Spleen (tissue), 11 donors: ENCODE data around the gene CLCN3. TPM values are rescaled to one million over a fixed set of nuclear protein-coding genes. Genes with fewer than 3 reads are reported as not detected.

Experiments used
- DNase-seq: peaks from one replicate; pipeline ENCODE4 v3.0.0-alpha.2; 2020
- H3K27ac ChIP-seq, 8 donors: fragments of 200-600 bp; sonication (generic) in 7 of 8; 1 replicate in 4 of 8; 2 replicates in 4 of 8; pipeline versions ENCODE4 v1.5.0 to v1.8.0; 2016 to 2021; ENCODE audit warnings: inconsistent platforms in 4 of 8, mild to moderate bottlenecking in 4 of 8, moderate library complexity in 1 of 8
- H3K27me3 ChIP-seq, 7 donors: fragments of 200-600 bp; sonication (generic) in 6 of 7; replicated peaks in 1 of 7; 1 replicate in 4 of 7; 2 replicates in 3 of 7; pipeline versions ENCODE4 v1.5.0 to v1.8.0; 2016 to 2021; ENCODE audit warnings: inconsistent platforms in 3 of 7, mild to moderate bottlenecking in 1 of 7
- H3K36me3 ChIP-seq, 6 donors: fragments of 200-600 bp; sonication (generic) in 5 of 6; 1 replicate in 4 of 6; 2 replicates in 2 of 6; pipeline versions ENCODE4 v1.5.0 to v1.8.0; 2016 to 2021; ENCODE audit warnings: inconsistent platforms in 2 of 6
- H3K4me1 ChIP-seq, 6 donors: fragments of 200-600 bp; sonication (generic) in 5 of 6; 1 replicate in 3 of 6; 2 replicates in 3 of 6; pipeline versions ENCODE4 v1.5.0 to v1.8.0; 2016 to 2021; ENCODE audit warnings: inconsistent platforms in 3 of 6
- H3K4me3 ChIP-seq, 8 donors: fragments of 200-600 bp; sonication (generic) in 7 of 8; 1 replicate in 4 of 8; 2 replicates in 4 of 8; pipeline versions ENCODE4 v1.5.0 to v1.8.0; 2016 to 2021; ENCODE audit warnings: inconsistent platforms in 4 of 8, mild to moderate bottlenecking in 4 of 8, moderate library complexity in 2 of 8
- H3K9me3 ChIP-seq, 8 donors: fragments of 200-600 bp; sonication (generic) in 7 of 8; 1 replicate in 4 of 8; 2 replicates in 4 of 8; pipeline versions ENCODE4 v1.5.0 to v1.8.0; 2016 to 2021; ENCODE audit warnings: inconsistent platforms in 4 of 8
- POLR2A ChIP-seq, 3 donors: fragments of 450-650 bp; IDR thresholded peaks; one replicate each; pipeline ENCODE4 v1.5.1; 2017; ENCODE audit warnings: antibody characterized with exemption in 3 of 3, mild to moderate bottlenecking in 1 of 3
- POLR2AphosphoS5 ChIP-seq, 3 donors: sonication (generic); formaldehyde crosslinking; IDR thresholded peaks; one replicate each; pipeline ENCODE4 v1.5.1; 2017; ENCODE audit warnings: antibody characterized with exemption in 3 of 3
- WGBS, 5 donors: extraction: QIAGEN DNeasy Blood & Tissue Kit in 3 of 5; methylation state at CpG; one replicate each; pipeline versions ENCODE4 v1.1.5 to v1.1.7; 2013 to 2018; 5-methylcytosine and 5-hydroxymethylcytosine counted together
- intact Hi-C: fragments of 100-400 bp; cut with DNase I; formaldehyde crosslinking; loops from one replicate; pipeline ENCODE4 v1.15.0; 2023; ENCODE audit warnings: low total_unique reads
- polyA plus RNA-seq, 3 donors: library from polyadenylated mRNA; stranded (reverse); fragments of 200-250 nt; gene quantifications; one replicate each; pipeline ENCODE4 v1.2.1, GENCODE V29; 2013
- total RNA-seq, 7 donors: library from RNA; depleted of rRNA in 3 of 7; stranded (reverse); fragments of >200 nt in 3 of 7; fragmentation: NEBNext Ultra II Directional in 4 of 7; extraction: Animal tissue kit (Norgen Biotek cat#: 25700) in 4 of 7; gene quantifications; one replicate each; pipeline versions ENCODE4 v1.1.0 to v1.2.1, GENCODE V29; 2016 to 2021
- TF ChIP-seq, protein P1 (sequence below), 11 experiments: fragments of 200-600 bp in 7 of 11; fragments of 450-650 bp in 4 of 11; sonication (generic) in 4 of 11; IDR thresholded peaks in 8 of 11; conservative IDR thresholded peaks in 3 of 11; 1 replicate in 7 of 11; 2 replicates in 4 of 11; pipeline versions ENCODE4 v1.4.0 to v1.8.0; 2016 to 2021; ENCODE audit warnings: antibody characterized with exemption in 11 of 11, inconsistent platforms in 4 of 11, mild to moderate bottlenecking in 1 of 11
- donor health status: healthy with polysubstance abuse.
- donor health status: DM: no; HTN: no; CAD: no; lungs with moderate emphysema.
- donor health status: DM: no; HTN: no; CAD: no.
- donor health status: Bipolar disorder and iron deficiency.
- donor health status: healthy.
- donor health status: DM: no; HTN: no; CAD: no.
- donor health status: DM: yes; HTN: yes; CAD: no.

The CLCN3 gene
- total and polyA plus RNA-seq, 10 donors, result 4.0 to 43.3 (median 30.4) TPM

DNA sequence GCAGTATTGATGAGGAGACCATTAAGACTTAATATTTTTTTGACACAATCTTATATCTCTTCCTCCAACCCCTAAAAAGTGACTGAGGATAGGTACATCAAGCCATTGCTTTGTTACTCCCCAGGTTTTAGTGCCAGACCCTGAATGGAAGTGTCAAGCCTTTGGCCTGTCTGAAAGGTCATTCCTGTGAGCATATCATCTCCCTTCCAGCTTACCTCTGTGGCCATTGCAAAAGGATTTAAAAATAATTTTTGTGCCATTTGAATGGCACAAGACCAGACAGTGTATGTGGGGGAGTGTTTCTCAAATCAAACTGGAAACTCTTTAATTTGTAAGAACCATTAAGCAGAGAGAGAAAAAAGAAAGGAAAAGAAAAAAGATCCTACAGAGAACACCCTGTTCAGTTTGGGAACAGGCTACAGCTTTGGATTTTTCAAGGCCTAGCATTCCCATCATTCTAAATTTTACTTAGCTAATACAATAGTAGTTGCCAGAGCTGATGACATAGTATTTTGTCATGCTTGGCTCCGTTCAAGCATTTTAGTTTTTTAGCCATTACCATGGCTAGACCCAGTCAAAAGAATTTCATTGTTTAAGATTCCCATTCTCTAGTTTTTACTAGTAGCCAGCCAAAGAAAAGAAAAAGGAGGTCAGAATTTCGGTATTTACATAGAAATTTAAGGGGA is 87.7 kb downstream of the CLCN3 start:
- intact Hi-C loops, result no loop called here
- Histone ChIP-seq H3K4me3 (no peak overlapping the region), H3K27ac (no peak overlapping the region), H3K36me3 (peaks cover 3 to 71% (median 14%) of the 10 kb centered on the region in 6 donors), H3K9me3 (no peaks in the 10 kb centered on the region), H3K27me3 (no peaks in the 10 kb centered on the region), H3K4me1 (no peaks in the 10 kb centered on the region)
- 94 to 98% (median 95%) methylated on average over 2 of the region's 2 CpGs for WGBS, 5 donors
- TF ChIP-seq, protein P1, sequence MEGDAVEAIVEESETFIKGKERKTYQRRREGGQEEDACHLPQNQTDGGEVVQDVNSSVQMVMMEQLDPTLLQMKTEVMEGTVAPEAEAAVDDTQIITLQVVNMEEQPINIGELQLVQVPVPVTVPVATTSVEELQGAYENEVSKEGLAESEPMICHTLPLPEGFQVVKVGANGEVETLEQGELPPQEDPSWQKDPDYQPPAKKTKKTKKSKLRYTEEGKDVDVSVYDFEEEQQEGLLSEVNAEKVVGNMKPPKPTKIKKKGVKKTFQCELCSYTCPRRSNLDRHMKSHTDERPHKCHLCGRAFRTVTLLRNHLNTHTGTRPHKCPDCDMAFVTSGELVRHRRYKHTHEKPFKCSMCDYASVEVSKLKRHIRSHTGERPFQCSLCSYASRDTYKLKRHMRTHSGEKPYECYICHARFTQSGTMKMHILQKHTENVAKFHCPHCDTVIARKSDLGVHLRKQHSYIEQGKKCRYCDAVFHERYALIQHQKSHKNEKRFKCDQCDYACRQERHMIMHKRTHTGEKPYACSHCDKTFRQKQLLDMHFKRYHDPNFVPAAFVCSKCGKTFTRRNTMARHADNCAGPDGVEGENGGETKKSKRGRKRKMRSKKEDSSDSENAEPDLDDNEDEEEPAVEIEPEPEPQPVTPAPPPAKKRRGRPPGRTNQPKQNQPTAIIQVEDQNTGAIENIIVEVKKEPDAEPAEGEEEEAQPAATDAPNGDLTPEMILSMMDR (IDR thresholded peaks at IDR 0.05 in 8 of 11, conservative IDR thresholded peaks at IDR 0.05 in 3 of 11), result no peak
- TF ChIP-seq POLR2A (IDR thresholded peaks at IDR 0.05), result no peak
- DNase-seq, result no peak

DNA sequence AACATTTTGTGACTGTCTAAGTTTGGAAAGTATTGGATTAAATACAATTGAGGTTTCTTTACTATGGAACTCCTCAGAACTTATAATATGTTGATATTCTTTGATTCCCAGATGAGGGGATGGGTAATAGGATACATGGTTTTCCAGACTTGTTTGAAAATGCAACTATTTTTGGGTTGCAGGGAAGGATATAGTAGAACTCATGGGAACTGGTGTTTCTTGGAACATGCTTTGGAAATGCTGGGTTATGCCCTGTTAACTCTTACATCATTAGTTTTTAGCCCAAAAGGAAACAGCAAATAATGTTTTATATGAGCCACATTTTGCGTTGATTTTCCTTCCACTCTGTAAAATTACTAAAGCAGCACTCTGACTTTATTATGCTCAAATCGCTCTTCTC is 95.4 kb downstream of the CLCN3 start:
- Histone ChIP-seq H3K36me3 (peaks cover 0 to 91% (median 28%) of the 10 kb centered on the region in 6 donors), H3K4me3 (no peak overlapping the region)

DNA sequence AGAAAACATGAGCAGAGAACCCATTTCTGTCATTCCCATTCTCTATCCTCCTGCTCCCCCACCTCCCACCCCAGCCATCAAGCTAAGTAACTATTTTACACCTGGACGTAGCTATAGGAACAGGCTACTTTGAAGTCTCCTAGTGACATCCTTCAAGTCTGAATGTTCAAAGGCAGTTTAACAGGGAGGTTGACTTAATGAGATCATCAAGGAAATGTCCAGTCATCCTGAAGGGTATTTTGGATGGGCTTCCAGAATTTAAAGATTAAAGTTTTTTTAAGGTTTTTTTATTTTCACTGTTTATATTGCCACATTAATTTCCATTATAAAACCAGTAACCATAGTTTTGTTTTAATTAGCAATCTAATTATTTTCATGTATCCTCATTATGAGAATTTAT is 96.3 kb downstream of the CLCN3 start:
- Histone ChIP-seq H3K36me3 (peaks cover 0 to 91% (median 28%) of the 10 kb centered on the region in 6 donors), H3K4me3 (no peak overlapping the region), H3K4me1 (no peaks in the 10 kb centered on the region), H3K27ac (no peak overlapping the region), H3K9me3 (no peaks in the 10 kb centered on the region), H3K27me3 (no peaks in the 10 kb centered on the region)
- no peak for TF ChIP-seq POLR2A (IDR thresholded peaks at IDR 0.05)
- TF ChIP-seq, protein P1 (IDR thresholded peaks at IDR 0.05 in 8 of 11, conservative IDR thresholded peaks at IDR 0.05 in 3 of 11), result no peak
- no peak for TF ChIP-seq POLR2AphosphoS5 (IDR thresholded peaks at IDR 0.05)
- 84 to 97% (median 90%) methylated on average over 1 of the region's 1 CpG for WGBS, 5 donors
- intact Hi-C loops, result no loop called here
- DNase-seq, result no peak

More for the DNA sequence above, 95.4 kb downstream of the CLCN3 start:
- H3K9me3 ChIP-seq, result no peaks in the 10 kb centered on the region
- DNase-seq, result no peak
- no peak overlapping the region for H3K27ac ChIP-seq
- H3K27me3 ChIP-seq, result no peaks in the 10 kb centered on the region
- intact Hi-C loops, result no loop called here
- H3K4me1 ChIP-seq, result no peaks in the 10 kb centered on the region
- no peak for TF ChIP-seq POLR2AphosphoS5 (IDR thresholded peaks at IDR 0.05)
- no peak for TF ChIP-seq POLR2A (IDR thresholded peaks at IDR 0.05)
- TF ChIP-seq, protein P1 (IDR thresholded peaks at IDR 0.05 in 8 of 11, conservative IDR thresholded peaks at IDR 0.05 in 3 of 11), result no peak
- WGBS, 5 donors, result 93 to 98% (median 97%) methylated on average over 2 of the region's 2 CpGs

DNA sequence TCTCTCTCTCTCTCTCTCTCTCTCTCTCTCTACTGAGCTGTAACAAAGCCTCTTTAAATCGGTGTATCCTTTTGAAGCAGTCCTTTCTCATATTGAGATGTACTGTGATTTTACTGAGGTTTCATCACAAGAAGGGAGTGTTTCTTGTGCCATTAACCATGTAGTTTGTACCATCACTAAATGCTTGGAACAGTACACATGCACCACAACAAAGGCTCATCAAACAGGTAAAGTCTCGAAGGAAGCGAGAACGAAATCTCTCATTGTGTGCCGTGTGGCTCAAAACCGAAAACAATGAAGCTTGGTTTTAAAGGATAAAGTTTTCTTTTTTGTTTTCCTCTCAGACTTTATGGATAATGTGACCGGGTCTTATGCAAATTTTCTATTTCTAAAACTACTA is 100.2 kb downstream of the CLCN3 start:
- no peak overlapping the region for H3K27ac ChIP-seq
- H3K36me3 ChIP-seq, result peaks cover 0 to 73% (median 19%) of the 10 kb centered on the region in 6 donors
- H3K27me3 ChIP-seq, result no peaks in the 10 kb centered on the region
- intact Hi-C loops, result no loop called here
- no peaks in the 10 kb centered on the region for H3K9me3 ChIP-seq
- no peak for DNase-seq
- TF ChIP-seq, protein P1 (IDR thresholded peaks at IDR 0.05 in 8 of 11, conservative IDR thresholded peaks at IDR 0.05 in 3 of 11), result no peak
- no peak for TF ChIP-seq POLR2AphosphoS5 (IDR thresholded peaks at IDR 0.05)
- TF ChIP-seq POLR2A (IDR thresholded peaks at IDR 0.05), result no peak
- no peaks in the 10 kb centered on the region for H3K4me1 ChIP-seq
- WGBS, 5 donors, result 88 to 96% (median 96%) methylated on average over 7 of the region's 7 CpGs
- no peak overlapping the region for H3K4me3 ChIP-seq
